Measurements from ENCODE around the gene AOPEP.

DNA sequence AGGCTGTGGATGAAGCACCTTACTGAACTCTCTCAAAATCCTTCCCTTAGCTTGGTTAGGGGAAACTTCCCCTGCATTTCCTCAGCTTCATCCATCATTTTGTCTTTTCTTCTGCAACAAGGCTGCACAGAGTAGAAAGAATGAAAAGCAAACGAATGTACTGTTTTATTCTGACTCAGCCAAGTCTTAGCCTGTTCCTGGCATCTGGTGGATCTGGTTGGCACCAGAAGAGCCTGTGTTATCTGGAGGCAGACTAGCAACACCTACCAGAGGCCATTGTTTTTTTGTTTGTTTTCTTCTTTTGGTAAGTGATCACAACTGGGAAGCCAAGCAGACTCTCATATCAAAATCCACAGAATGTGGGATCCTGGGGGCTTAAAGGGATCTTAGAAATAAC, 390.3 kb downstream of the AOPEP start:
- TF ChIP-seq POLR2AphosphoS5 (IDR thresholded peaks at IDR 0.05; ENCODE audit: low read depth, low read length) (no peak), CTCF (IDR thresholded peaks at IDR 0.05) (no peak), RAD21 (IDR thresholded peaks at IDR 0.05; ENCODE audit: low read length) (no peak), RCOR1 (IDR thresholded peaks at IDR 0.05; ENCODE audit: low read length) (no peak), ELF1 (IDR thresholded peaks at IDR 0.05) (no peak), YY1 (IDR thresholded peaks at IDR 0.05; ENCODE audit: low read depth) (no peak), CHD2 (IDR thresholded peaks at IDR 0.05; ENCODE audit: low read length, partially characterized antibody) (no peak), EZH2phosphoT487 (IDR thresholded peaks at IDR 0.05; ENCODE audit: borderline replicate concordance, low read depth) (no peak), SMC3 (IDR thresholded peaks at IDR 0.05; ENCODE audit: low read depth, low read length) (no peak), MEF2A (IDR thresholded peaks at IDR 0.05; ENCODE audit: borderline replicate concordance, low read depth) (no peak), EP300 (IDR thresholded peaks at IDR 0.05; ENCODE audit: borderline replicate concordance in 1 of 2, low read depth in 1 of 2, low read length in 1 of 2) (no peak), TAF1 (IDR thresholded peaks at IDR 0.05; ENCODE audit: borderline replicate concordance, low read depth, low read length) (no peak), PBX3 (IDR thresholded peaks at IDR 0.05) (no peak)
